ENCODE results near the gene EXOC3L4. TPM values are rescaled to one million over a fixed set of nuclear protein-coding genes. Genes with fewer than 3 reads are reported as not detected.
A peak's percentile ranks its signal among the peaks of the same experiment; 100 is the strongest.
"Not testable (repeated sequence)": the region's sequence is repeated elsewhere in the genome, so short reads cannot be mapped to it uniquely, and the experiment has no call there.

Gene EXOC3L4
- 16.0 TPM for total RNA-seq
- 83.7 TPM for polyA plus RNA-seq
- long read RNA-seq, donor 1 = 0 reads
- long read RNA-seq, donor 2 = 0 reads
- long read RNA-seq, donor 3 = 0 reads
- long read RNA-seq, donor 4 = 0 reads
- long read RNA-seq, donor 5 = 0 reads
- long read RNA-seq, donor 6 = 0 reads
- long read RNA-seq, donor 7 = 0 reads
- long read RNA-seq, donor 8 = 0 reads
- long read RNA-seq, donor 9 = 0 reads
- long read RNA-seq, donor 10 = 0 reads

DNA sequence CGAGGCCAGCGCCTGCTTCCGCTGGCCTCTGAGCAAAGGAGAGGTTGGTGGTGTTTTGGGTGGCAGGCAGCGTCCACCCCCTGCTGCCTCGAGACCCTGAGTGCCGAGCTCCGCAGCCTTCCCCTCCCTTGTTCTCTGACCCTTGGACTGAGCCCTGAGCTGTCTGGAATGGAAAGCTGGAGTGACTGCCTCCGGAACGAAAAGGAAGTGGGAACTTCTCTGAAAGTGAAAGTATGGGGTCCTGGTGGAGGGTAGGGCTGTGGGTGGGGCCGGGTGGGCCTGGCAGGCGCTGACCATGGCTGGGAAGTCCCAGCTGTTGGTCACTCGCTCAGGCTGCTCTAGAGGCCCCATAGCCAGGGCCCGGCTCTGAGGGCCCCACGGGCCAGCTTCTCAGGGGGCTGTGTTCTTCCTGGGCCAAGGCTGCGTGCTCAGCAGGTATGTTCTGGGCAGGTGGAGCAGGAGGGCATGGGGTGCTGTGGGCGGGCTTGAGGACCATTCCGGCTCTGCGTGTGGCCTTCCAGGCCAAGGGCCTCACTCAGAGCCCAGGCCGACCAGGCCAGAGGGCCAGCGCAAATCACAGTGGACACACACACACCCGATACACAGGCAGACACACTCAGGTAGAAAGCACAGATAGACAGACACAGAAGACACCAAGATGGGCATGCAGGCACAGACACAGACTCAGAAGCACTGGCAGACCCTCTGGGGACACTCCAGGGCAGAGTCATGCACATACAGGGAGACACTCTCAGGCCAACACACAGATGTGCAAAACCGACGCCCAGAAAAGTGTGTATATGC lies at the start of gene EXOC3L4:
EXOC3L4 (plus strand) TSS at position 320 of the 804 bp plus-strand sequence. CDS start 5,495 bp downstream, outside the sequence.
- peak within 1 kb of the TSS in 1 of 2 donors; percentile 22 for H3K4me3 ChIP-seq (ENCODE audit: low read length in 2 of 2)

DNA sequence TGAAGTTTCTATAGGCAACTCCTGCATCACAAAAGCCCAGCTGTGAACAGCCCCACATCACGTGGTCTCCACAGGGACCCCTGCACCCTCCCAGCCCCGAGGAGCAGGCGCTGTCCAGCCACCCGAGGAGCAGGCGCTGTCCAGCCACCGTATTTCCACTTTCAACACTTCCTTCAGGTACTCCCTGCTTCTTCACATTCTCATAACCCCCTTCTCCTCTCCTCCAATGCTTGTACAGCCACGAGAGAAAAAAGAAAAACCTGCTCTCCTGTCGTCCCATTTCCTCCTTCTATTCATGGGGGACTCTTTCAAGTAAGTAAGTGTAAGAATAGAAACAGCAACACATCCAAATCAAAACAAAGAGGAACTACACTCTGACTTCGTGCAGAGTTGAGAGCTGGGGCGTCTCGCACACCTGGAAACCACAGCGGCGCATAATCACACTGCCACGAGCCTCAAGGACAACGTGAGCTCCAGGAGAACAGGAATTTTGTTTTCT lies 49.1 kb upstream of the EXOC3L4 start:
- H3K4me1 ChIP-seq (ENCODE audit: control insufficient read depth in 2 of 2, insufficient read depth in 2 of 2, low read length in 2 of 2) = peaks cover 0 to 2% of the 10 kb centered on the region in 2 donors
- H3K9me3 ChIP-seq (ENCODE audit: control insufficient read depth in 2 of 2, insufficient read depth in 1 of 2, low read length in 1 of 2) = peaks cover 0 to 5% of the 10 kb centered on the region in 2 donors
- no peak overlapping the region for H3K4me3 ChIP-seq (ENCODE audit: low read length in 2 of 2)
- DNase-seq (ENCODE audit: low read depth in 6 of 9, low spot score in 9 of 9) = peak in 1 of 9 donors; percentile 19
- no peak overlapping the region for H3K27ac ChIP-seq (ENCODE audit: low read depth in 1 of 2, low read length in 1 of 2)
- peaks cover 0 to 9% of the 10 kb centered on the region in 2 donors for H3K27me3 ChIP-seq (ENCODE audit: control insufficient read depth in 2 of 2, insufficient read depth in 1 of 2, low read length in 1 of 2)
- WGBS = 4% methylated on average over 15 of the region's 15 CpGs
- no peaks in the 10 kb centered on the region for H3K36me3 ChIP-seq (ENCODE audit: control insufficient read depth in 2 of 2, insufficient read depth in 2 of 2, low read length in 1 of 2)

More for the DNA sequence above, at the start of gene EXOC3L4:
- H3K4me1 ChIP-seq (ENCODE audit: control insufficient read depth in 2 of 2, insufficient read depth in 2 of 2, low read length in 2 of 2) = peaks cover 5 to 21% of the 10 kb centered on the region in 2 donors
- H3K27ac ChIP-seq (ENCODE audit: low read depth in 1 of 2, low read length in 1 of 2) = peak within 1 kb of the TSS; percentile 78 to 88
- H3K9me3 ChIP-seq (ENCODE audit: control insufficient read depth in 2 of 2, insufficient read depth in 1 of 2, low read length in 1 of 2) = no peaks in the 10 kb centered on the region
- DNase-seq (ENCODE audit: low read depth in 6 of 9, low spot score in 9 of 9) = no peak
- peaks cover 5 to 47% of the 10 kb centered on the region in 2 donors for H3K27me3 ChIP-seq (ENCODE audit: control insufficient read depth in 2 of 2, insufficient read depth in 1 of 2, low read length in 1 of 2)
- 78% methylated on average over 23 of the region's 23 CpGs for WGBS
- no peaks in the 10 kb centered on the region for H3K36me3 ChIP-seq (ENCODE audit: control insufficient read depth in 2 of 2, insufficient read depth in 2 of 2, low read length in 1 of 2)

DNA sequence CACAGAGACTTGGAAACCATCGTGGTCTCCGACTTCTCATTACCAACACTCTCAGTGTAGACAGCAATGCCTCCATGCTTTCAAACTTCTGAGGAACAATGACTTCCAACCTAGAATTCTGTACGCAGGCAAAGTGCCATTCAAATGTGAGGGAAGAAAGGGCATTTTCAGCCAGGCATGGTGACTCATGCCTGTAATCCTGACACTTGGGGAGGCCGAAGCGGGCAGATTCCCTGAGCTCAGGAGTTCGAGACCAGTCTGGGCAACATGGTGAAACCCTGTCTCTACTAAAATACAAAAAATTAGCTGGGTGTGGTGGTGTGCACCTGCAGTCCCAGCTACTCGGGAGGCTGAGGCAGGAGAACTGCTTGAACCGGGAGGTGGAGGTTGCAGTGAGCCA lies 47.1 kb upstream of the EXOC3L4 start:
- DNase-seq (ENCODE audit: low read depth in 6 of 9, low spot score in 9 of 9); H3K4me1 ChIP-seq (ENCODE audit: control insufficient read depth in 2 of 2, insufficient read depth in 2 of 2, low read length in 2 of 2); H3K36me3 ChIP-seq (ENCODE audit: control insufficient read depth in 2 of 2, insufficient read depth in 2 of 2, low read length in 1 of 2); H3K27ac ChIP-seq (ENCODE audit: low read depth in 1 of 2, low read length in 1 of 2); H3K4me3 ChIP-seq (ENCODE audit: low read length in 2 of 2); H3K9me3 ChIP-seq (ENCODE audit: control insufficient read depth in 2 of 2, insufficient read depth in 1 of 2, low read length in 1 of 2): not testable (repeated sequence)
- H3K27me3 ChIP-seq (ENCODE audit: control insufficient read depth in 2 of 2, insufficient read depth in 1 of 2, low read length in 1 of 2) = peaks cover 0 to 19% of the 10 kb centered on the region in 2 donors
- 98% methylated on average over 8 of the region's 8 CpGs for WGBS

DNA sequence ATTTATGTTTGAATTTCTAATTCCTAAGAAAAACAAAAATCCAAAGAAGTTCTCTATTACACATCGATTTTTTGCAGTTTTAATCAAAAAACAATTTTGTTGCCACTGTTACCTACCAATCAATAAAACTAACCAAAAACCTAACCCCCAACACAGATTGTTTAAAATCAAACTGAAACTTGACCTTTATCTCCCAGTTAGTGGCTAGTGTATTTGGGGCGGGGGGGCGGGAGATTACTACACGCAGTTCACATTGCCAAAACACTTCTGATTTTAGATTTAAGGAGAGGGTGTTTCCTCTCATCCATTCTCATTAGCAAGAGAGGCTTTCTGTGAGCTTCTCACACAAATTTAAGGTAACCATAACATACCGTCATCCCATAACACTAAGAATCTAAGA lies 43.6 kb upstream of the EXOC3L4 start:
- H3K4me1 ChIP-seq (ENCODE audit: control insufficient read depth in 2 of 2, insufficient read depth in 2 of 2, low read length in 2 of 2) = no peaks in the 10 kb centered on the region
- peaks cover 9 to 36% of the 10 kb centered on the region in 2 donors for H3K27me3 ChIP-seq (ENCODE audit: control insufficient read depth in 2 of 2, insufficient read depth in 1 of 2, low read length in 1 of 2)
- H3K9me3 ChIP-seq (ENCODE audit: control insufficient read depth in 2 of 2, insufficient read depth in 1 of 2, low read length in 1 of 2) = no peaks in the 10 kb centered on the region
- H3K4me3 ChIP-seq (ENCODE audit: low read length in 2 of 2) = no peak overlapping the region
- 95% methylated on average over 5 of the region's 5 CpGs for WGBS
- no peak for DNase-seq (ENCODE audit: low read depth in 6 of 9, low spot score in 9 of 9)
- no peak overlapping the region for H3K27ac ChIP-seq (ENCODE audit: low read depth in 1 of 2, low read length in 1 of 2)
- no peaks in the 10 kb centered on the region for H3K36me3 ChIP-seq (ENCODE audit: control insufficient read depth in 2 of 2, insufficient read depth in 2 of 2, low read length in 1 of 2)

DNA sequence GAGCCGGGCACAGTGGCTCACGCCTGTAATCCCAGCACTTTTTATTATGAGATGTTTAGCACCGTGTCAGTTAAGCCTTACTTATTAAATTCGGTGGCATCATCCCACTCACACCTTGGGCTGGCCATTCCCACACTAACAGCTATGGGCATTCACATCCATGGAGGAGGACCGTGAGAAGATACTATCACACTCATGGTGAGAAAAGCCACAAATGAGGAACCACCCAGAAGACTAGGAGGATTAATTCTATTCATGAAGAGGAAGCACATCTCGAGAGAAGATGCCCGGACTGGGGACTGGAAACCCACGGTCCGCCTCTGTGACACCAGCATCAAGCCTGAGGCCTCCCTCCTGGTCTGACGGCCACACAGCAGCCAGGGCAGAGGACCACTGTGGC lies 42.1 kb upstream of the EXOC3L4 start:
- no peaks in the 10 kb centered on the region for H3K36me3 ChIP-seq (ENCODE audit: control insufficient read depth in 2 of 2, insufficient read depth in 2 of 2, low read length in 1 of 2)
- no peak overlapping the region for H3K27ac ChIP-seq (ENCODE audit: low read depth in 1 of 2, low read length in 1 of 2)
- no peaks in the 10 kb centered on the region for H3K4me1 ChIP-seq (ENCODE audit: control insufficient read depth in 2 of 2, insufficient read depth in 2 of 2, low read length in 2 of 2)
- H3K4me3 ChIP-seq (ENCODE audit: low read length in 2 of 2) = no peak overlapping the region
- H3K27me3 ChIP-seq (ENCODE audit: control insufficient read depth in 2 of 2, insufficient read depth in 1 of 2, low read length in 1 of 2) = peaks cover 24 to 45% of the 10 kb centered on the region in 2 donors
- no peaks in the 10 kb centered on the region for H3K9me3 ChIP-seq (ENCODE audit: control insufficient read depth in 2 of 2, insufficient read depth in 1 of 2, low read length in 1 of 2)
- WGBS = 49% methylated on average over 10 of the region's 10 CpGs
- no peak for DNase-seq (ENCODE audit: low read depth in 6 of 9, low spot score in 9 of 9)

DNA sequence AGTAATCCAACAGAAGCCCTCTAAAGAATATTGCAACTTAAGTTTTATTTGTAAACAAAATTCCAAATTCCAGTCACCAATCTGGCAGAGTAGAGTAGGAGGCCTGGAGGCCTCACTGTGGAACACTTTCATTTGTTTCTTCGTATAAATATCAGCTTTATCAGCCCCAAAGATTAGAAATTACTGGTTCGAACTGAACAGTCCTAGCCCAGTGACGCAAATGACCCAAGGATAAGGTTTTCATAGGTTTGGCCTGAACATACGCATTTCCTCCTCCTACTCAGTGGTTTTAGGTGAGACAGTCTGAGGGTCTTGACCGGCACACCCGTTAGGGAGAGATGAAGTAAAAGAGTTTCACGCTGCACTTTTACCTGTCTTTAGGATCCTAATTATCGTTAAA lies 38.8 kb upstream of the EXOC3L4 start:
- no peak for DNase-seq (ENCODE audit: low read depth in 6 of 9, low spot score in 9 of 9)
- H3K4me1 ChIP-seq (ENCODE audit: control insufficient read depth in 2 of 2, insufficient read depth in 2 of 2, low read length in 2 of 2) = no peaks in the 10 kb centered on the region
- H3K4me3 ChIP-seq (ENCODE audit: low read length in 2 of 2) = no peak overlapping the region
- no peaks in the 10 kb centered on the region for H3K9me3 ChIP-seq (ENCODE audit: control insufficient read depth in 2 of 2, insufficient read depth in 1 of 2, low read length in 1 of 2)
- 95% methylated on average over 8 of the region's 8 CpGs for WGBS
- H3K36me3 ChIP-seq (ENCODE audit: control insufficient read depth in 2 of 2, insufficient read depth in 2 of 2, low read length in 1 of 2) = no peaks in the 10 kb centered on the region
- H3K27ac ChIP-seq (ENCODE audit: low read depth in 1 of 2, low read length in 1 of 2) = no peak overlapping the region
- peaks cover 51 to 71% of the 10 kb centered on the region in 2 donors for H3K27me3 ChIP-seq (ENCODE audit: control insufficient read depth in 2 of 2, insufficient read depth in 1 of 2, low read length in 1 of 2)

DNA sequence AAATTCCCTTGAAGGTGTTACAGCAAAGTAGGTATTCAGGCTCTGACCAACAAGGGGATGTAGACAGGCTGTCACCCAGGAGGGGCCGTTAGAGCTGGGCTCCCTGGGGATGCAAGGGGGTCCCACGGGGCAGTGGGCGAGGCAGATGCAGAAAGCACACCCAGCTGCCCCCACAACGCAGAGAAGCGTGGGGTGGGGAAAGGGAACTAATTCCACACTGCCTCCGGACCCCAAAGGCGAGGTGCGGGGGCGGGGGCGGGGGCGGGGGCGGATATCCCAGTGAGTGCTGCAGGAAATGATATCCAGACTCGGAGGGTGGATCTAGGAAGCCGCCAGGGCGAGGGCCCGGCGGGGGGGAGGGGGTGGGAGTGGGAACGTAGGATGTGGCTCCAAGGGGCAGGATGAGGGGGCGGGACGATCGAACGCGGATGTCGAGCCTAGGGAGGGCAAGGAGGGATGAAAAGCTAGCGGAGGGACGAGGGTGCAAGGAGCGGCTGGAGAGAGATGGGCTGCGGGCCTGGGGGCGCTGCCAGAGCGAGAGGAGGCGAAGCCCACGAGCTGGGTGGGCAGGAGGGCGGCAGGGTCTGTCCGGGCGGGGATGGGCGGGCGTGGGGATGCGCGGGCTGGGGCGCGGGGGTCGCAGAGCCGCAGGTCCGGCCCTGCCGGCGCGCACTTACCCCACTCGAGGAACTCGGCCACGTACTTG lies 38.0 kb upstream of the EXOC3L4 start:
- peaks cover 51 to 71% of the 10 kb centered on the region in 2 donors for H3K27me3 ChIP-seq (ENCODE audit: control insufficient read depth in 2 of 2, insufficient read depth in 1 of 2, low read length in 1 of 2)
- no peak for DNase-seq (ENCODE audit: low read depth in 6 of 9, low spot score in 9 of 9)
- H3K4me1 ChIP-seq (ENCODE audit: control insufficient read depth in 2 of 2, insufficient read depth in 2 of 2, low read length in 2 of 2) = no peaks in the 10 kb centered on the region
- no peaks in the 10 kb centered on the region for H3K36me3 ChIP-seq (ENCODE audit: control insufficient read depth in 2 of 2, insufficient read depth in 2 of 2, low read length in 1 of 2)
- H3K4me3 ChIP-seq (ENCODE audit: low read length in 2 of 2) = peak overlapping the region in 1 of 2 donors; percentile 56
- H3K9me3 ChIP-seq (ENCODE audit: control insufficient read depth in 2 of 2, insufficient read depth in 1 of 2, low read length in 1 of 2) = no peaks in the 10 kb centered on the region
- H3K27ac ChIP-seq (ENCODE audit: low read depth in 1 of 2, low read length in 1 of 2) = peak overlapping the region in 1 of 2 donors; percentile 58
- WGBS = 10% methylated on average over 50 of the region's 50 CpGs

DNA sequence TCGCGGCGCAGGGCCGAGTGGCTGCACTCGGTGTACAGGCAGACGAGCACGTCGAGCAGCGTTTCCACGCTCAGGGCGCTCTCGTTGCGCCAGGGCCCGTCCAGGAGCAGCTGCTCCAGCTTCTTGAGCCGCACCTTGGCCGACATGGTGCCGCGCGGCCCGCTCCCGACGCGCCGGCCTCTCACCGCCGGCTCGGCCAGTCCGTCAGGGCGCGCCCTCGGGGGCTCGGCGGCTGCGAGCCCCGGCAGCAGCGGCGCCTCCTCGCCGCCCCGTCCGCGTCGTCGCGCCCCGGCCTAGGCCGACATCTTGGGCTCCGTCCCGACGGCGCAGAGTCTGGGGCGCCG lies 37.5 kb upstream of the EXOC3L4 start:
- Histone ChIP-seq H3K27ac (ENCODE audit: low read depth in 1 of 2, low read length in 1 of 2) (peak overlapping the region in 1 of 2 donors; percentile 58), H3K27me3 (ENCODE audit: control insufficient read depth in 2 of 2, insufficient read depth in 1 of 2, low read length in 1 of 2) (peaks cover 51 to 72% of the 10 kb centered on the region in 2 donors), H3K9me3 (ENCODE audit: control insufficient read depth in 2 of 2, insufficient read depth in 1 of 2, low read length in 1 of 2) (no peaks in the 10 kb centered on the region), H3K36me3 (ENCODE audit: control insufficient read depth in 2 of 2, insufficient read depth in 2 of 2, low read length in 1 of 2) (no peaks in the 10 kb centered on the region), H3K4me3 (ENCODE audit: low read length in 2 of 2) (peak overlapping the region in 1 of 2 donors; percentile 56), H3K4me1 (ENCODE audit: control insufficient read depth in 2 of 2, insufficient read depth in 2 of 2, low read length in 2 of 2) (no peaks in the 10 kb centered on the region)
- no peak for DNase-seq (ENCODE audit: low read depth in 6 of 9, low spot score in 9 of 9)
- 2% methylated on average over 53 of the region's 53 CpGs for WGBS
